GM10266 (cell line): ENCODE measurements around the gene UBE4B.

ENCODE experiments used
- DNase-seq: peaks from one replicate; pipeline ENCODE4 v3.0.0; 2012; ENCODE audit errors: extremely low spot score
- CTCF ChIP-seq: IDR thresholded peaks from 2 replicates; pipeline ENCODE4 v1.5.1; 2012; ENCODE audit warnings: mild to moderate bottlenecking, low read depth; ENCODE audit not compliant: control insufficient read depth, insufficient read depth; ENCODE audit errors: missing control alignments

UBE4B gene

DNA sequence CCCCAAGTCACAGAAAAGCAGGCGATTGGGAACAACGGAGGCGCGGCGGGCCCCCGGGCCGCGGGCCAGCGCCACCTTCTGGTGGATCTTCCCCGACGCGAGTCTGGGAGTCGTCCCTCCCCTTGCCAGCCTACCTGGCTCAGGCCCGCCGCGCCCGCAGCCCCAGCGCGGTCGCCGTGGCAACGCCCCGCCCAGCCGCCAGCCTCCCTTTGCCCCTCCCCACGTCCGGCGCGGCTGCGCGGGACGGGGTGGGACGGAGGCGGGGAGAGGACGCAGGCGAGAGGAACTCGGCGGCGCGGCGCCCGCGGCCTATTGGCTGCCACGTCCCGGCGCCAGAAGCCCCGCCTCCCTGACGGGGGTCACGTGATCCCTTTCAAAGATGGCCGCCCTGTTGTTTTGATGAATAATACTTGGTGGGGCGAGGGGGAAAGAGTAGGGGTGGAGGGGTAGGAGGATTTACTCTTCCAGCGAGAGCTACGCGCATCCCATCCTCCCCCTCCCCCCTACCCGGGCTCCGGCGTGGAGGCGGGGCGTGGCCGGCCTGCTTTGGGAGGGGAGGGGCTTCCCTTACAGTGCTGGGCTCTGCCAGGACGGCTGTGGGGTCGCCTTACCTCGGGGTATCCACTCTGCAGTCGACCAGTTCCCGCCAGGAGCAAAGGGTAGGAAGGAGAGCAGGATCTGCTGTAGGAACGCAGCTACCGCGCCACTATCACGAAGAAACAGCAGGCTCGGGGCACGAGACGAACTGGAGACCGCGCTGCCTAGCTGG, at the start of gene UBE4B:
Gene UBE4B, plus strand, starts transcription at position 369 of the 769 bp plus-strand sequence. CDS start 713 bp downstream, outside the sequence.
- DNase-seq: peak; percentile 99
- peak; percentile 86 for TF ChIP-seq CTCF

- TF ChIP-seq CTCF: no peak
- no peak for DNase-seq
Measured at GRCh38 chr1:9984253-9984652, 48.5 kb upstream of the UBE4B start.

- DNase-seq: no peak
- no peak for TF ChIP-seq CTCF
Measured at GRCh38 chr1:9985001-9985400, 47.8 kb upstream of the UBE4B start.

DNA sequence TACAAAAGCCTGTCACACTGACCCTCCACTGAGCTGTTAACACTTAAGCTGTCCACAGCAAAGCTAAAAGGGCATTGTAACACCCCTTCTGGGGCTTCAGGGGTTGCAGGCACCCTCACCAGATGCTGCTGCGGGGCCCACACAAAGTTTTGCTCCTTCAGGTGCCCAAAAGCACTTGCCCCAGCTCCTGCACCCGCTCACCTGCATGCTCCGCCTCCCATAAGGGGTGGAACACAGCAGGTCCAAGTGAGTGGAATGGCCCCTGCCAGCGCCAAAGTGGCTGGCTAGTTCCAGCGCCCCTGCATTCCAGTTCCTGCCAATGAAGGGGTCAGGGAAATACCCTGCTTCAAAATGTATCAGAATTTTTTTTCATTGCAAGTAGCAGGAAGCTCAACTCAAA, 43.0 kb upstream of the UBE4B start:
- no peak for DNase-seq
- no peak for TF ChIP-seq CTCF

GRCh38 chr1:9990944-9991343, 41.8 kb upstream of the UBE4B start:
- no peak for DNase-seq
- no peak for TF ChIP-seq CTCF

GRCh38 chr1:9992910-9993309, 39.8 kb upstream of the UBE4B start:
- DNase-seq: no peak
- TF ChIP-seq CTCF: no peak

- DNase-seq: no peak
Measured at GRCh38 chr1:9993561-9994075, 39.1 kb upstream of the UBE4B start.

More at GRCh38 chr1:9993561-9994075, 39.1 kb upstream of the UBE4B start:
- no peak for TF ChIP-seq CTCF
